Esophagus muscularis mucosa (tissue), 4 donors: ENCODE results near the gene TTLL12. TPM values are rescaled to one million over a fixed set of nuclear protein-coding genes. Genes with fewer than 3 reads are reported as not detected.
A peak's percentile ranks its signal among the peaks of the same experiment; 100 is the strongest.

Source experiments
- DNase-seq: peaks from one replicate; pipeline ENCODE4 v3.0.0-alpha.2; 2017; ENCODE audit errors: extremely low spot score
- H3K27ac ChIP-seq, 4 donors: fragments of 200-600 bp; sonication (generic); replicated peaks in 1 of 4; 1 replicate in 3 of 4; 2 replicates in 1 of 4; pipeline ENCODE4 v1.5.1; 2016 to 2019; ENCODE audit warnings: mild to moderate bottlenecking in 1 of 4
- H3K27me3 ChIP-seq, 4 donors: fragments of 200-600 bp; sonication (generic); one replicate each; pipeline versions ENCODE4 v1.5.1 to v1.6.0; 2016 to 2019
- H3K36me3 ChIP-seq, 4 donors: fragments of 200-600 bp; sonication (generic); one replicate each; pipeline ENCODE4 v1.5.1; 2016 to 2019
- H3K4me1 ChIP-seq, 4 donors: fragments of 200-600 bp; sonication (generic); one replicate each; pipeline ENCODE4 v1.5.1; 2016 to 2019
- H3K4me3 ChIP-seq, 4 donors: fragments of 200-600 bp; sonication (generic); 1 replicate in 2 of 4; 2 replicates in 2 of 4; pipeline ENCODE4 v1.5.1; 2016 to 2019; ENCODE audit warnings: mild to moderate bottlenecking in 4 of 4, moderate library complexity in 1 of 4
- H3K9me3 ChIP-seq, 4 donors: fragments of 200-600 bp; sonication (generic); 1 replicate in 3 of 4; 2 replicates in 1 of 4; pipeline ENCODE4 v1.5.1; 2016 to 2019
- CTCF ChIP-seq, 3 experiments: fragments of 200-600 bp in 2 of 3; fragments of 450-650 bp in 1 of 3; sonication (generic) in 2 of 3; IDR thresholded peaks; one replicate each; pipeline ENCODE4 v1.5.1; 2017 to 2019; ENCODE audit warnings: antibody characterized with exemption in 3 of 3, mild to moderate bottlenecking in 2 of 3, moderate library complexity in 1 of 3
- EP300 ChIP-seq: sonication (generic); formaldehyde crosslinking; IDR thresholded peaks from one replicate; pipeline ENCODE4 v1.6.1; 2017; ENCODE audit warnings: antibody characterized with exemption
- POLR2A ChIP-seq: fragments of 450-650 bp; IDR thresholded peaks from one replicate; pipeline ENCODE4 v1.6.1; 2017; ENCODE audit warnings: antibody characterized with exemption, moderate library complexity, mild to moderate bottlenecking, low read depth
- POLR2AphosphoS5 ChIP-seq, 2 donors: sonication (generic); formaldehyde crosslinking; IDR thresholded peaks; one replicate each; pipeline ENCODE4 v1.6.1; 2017; ENCODE audit warnings: antibody characterized with exemption in 2 of 2
- WGBS: methylation state at CpG from one replicate; pipeline ENCODE4 v1.1.5; 2018; 5-methylcytosine and 5-hydroxymethylcytosine counted together
- intact Hi-C: fragments of 100-400 bp; cut with DNase I; formaldehyde crosslinking; loops from one replicate; pipeline ENCODE4 v1.15.1; 2023
- total RNA-seq, 4 donors: library from RNA; depleted of rRNA; stranded (reverse); fragments of >200 nt; gene quantifications; one replicate each; pipeline versions ENCODE4 v1.1.0 to v1.2.1, GENCODE V29; 2016

Gene TTLL12
- total RNA-seq, 4 donors from 2014 or later, result 19.9 to 32.8 (median 28.0) TPM

- intact Hi-C loops, result no loop called here
- WGBS, result no CpG with 5 or more reads among the region's 8 CpGs
- H3K36me3 ChIP-seq, result peaks cover 0 to 49% (median 9%) of the 10 kb centered on the region in 4 donors
- H3K4me1 ChIP-seq, result peaks cover 0 to 14% (median 7%) of the 10 kb centered on the region in 4 donors
- no peak for TF ChIP-seq POLR2A
- TF ChIP-seq EP300, result no peak
- no peak for TF ChIP-seq CTCF (IDR thresholded peaks at IDR 0.05)
- no peak for TF ChIP-seq POLR2AphosphoS5 (IDR thresholded peaks at IDR 0.05)
- no peak overlapping the region for H3K27ac ChIP-seq
- no peak for DNase-seq
- H3K27me3 ChIP-seq, result peaks cover 0 to 21% (median 0%) of the 10 kb centered on the region in 4 donors
- H3K4me3 ChIP-seq, result no peak overlapping the region
- no peaks in the 10 kb centered on the region for H3K9me3 ChIP-seq
Observed at GRCh38 chr22:43232445-43232844, 45.5 kb upstream of the TTLL12 start.

GRCh38 chr22:43231724-43232034, 44.7 kb upstream of the TTLL12 start:
- Histone ChIP-seq H3K36me3 (peaks cover 0 to 45% (median 7%) of the 10 kb centered on the region in 4 donors), H3K4me1 (peaks cover 0 to 14% (median 6%) of the 10 kb centered on the region in 4 donors), H3K9me3 (no peaks in the 10 kb centered on the region), H3K27ac (no peak overlapping the region), H3K4me3 (no peak overlapping the region), H3K27me3 (peaks cover 0 to 21% (median 0%) of the 10 kb centered on the region in 4 donors)
- intact Hi-C loops, result no loop called here
- DNase-seq, result no peak
- WGBS, result 0% methylated on average over 1 of the region's 15 CpGs
- TF ChIP-seq POLR2AphosphoS5 (IDR thresholded peaks at IDR 0.05) (no peak), POLR2A (no peak), EP300 (no peak), CTCF (IDR thresholded peaks at IDR 0.05) (no peak)

GRCh38 chr22:43230971-43231723, 44.2 kb upstream of the TTLL12 start:
- intact Hi-C loops, result no loop called here
- 21% methylated on average over 19 of the region's 23 CpGs for WGBS

GRCh38 chr22:43230571-43230970, 43.6 kb upstream of the TTLL12 start:
- H3K4me3 ChIP-seq, result no peak overlapping the region
- no peak for TF ChIP-seq POLR2A
- no peak for TF ChIP-seq POLR2AphosphoS5 (IDR thresholded peaks at IDR 0.05)
- no peak for TF ChIP-seq CTCF (IDR thresholded peaks at IDR 0.05)
- TF ChIP-seq EP300, result no peak
- H3K27ac ChIP-seq, result no peak overlapping the region
- WGBS, result 96% methylated on average over 7 of the region's 9 CpGs
- no peaks in the 10 kb centered on the region for H3K9me3 ChIP-seq
- DNase-seq, result no peak
- peaks cover 0 to 16% (median 2%) of the 10 kb centered on the region in 4 donors for H3K4me1 ChIP-seq
- intact Hi-C loops, result no loop called here
- H3K27me3 ChIP-seq, result peaks cover 0 to 21% (median 0%) of the 10 kb centered on the region in 4 donors
- peaks cover 0 to 43% (median 7%) of the 10 kb centered on the region in 4 donors for H3K36me3 ChIP-seq

More at GRCh38 chr22:43230971-43231723, 44.2 kb upstream of the TTLL12 start:
- H3K4me3 ChIP-seq, result no peak overlapping the region
- no peaks in the 10 kb centered on the region for H3K9me3 ChIP-seq
- TF ChIP-seq EP300 (no peak), CTCF (IDR thresholded peaks at IDR 0.05) (peak; percentile 68 to 86 (median 74))
- DNase-seq, result no peak
- H3K36me3 ChIP-seq, result peaks cover 0 to 41% (median 7%) of the 10 kb centered on the region in 4 donors
- no peak overlapping the region for H3K27ac ChIP-seq
- peaks cover 0 to 21% (median 0%) of the 10 kb centered on the region in 4 donors for H3K27me3 ChIP-seq
- H3K4me1 ChIP-seq, result peaks cover 0 to 16% (median 4%) of the 10 kb centered on the region in 4 donors

- peaks cover 0 to 16% (median 2%) of the 10 kb centered on the region in 4 donors for H3K4me1 ChIP-seq
- TF ChIP-seq CTCF (IDR thresholded peaks at IDR 0.05) (no peak), EP300 (no peak), POLR2A (no peak), POLR2AphosphoS5 (IDR thresholded peaks at IDR 0.05) (no peak)
- no peak overlapping the region for H3K4me3 ChIP-seq
- intact Hi-C loops, result no loop called here
- H3K27me3 ChIP-seq, result peaks cover 0 to 21% (median 0%) of the 10 kb centered on the region in 4 donors
- no peak overlapping the region for H3K27ac ChIP-seq
- H3K9me3 ChIP-seq, result no peaks in the 10 kb centered on the region
- no peak for DNase-seq
- H3K36me3 ChIP-seq, result peaks cover 0 to 44% (median 7%) of the 10 kb centered on the region in 4 donors
- WGBS, result 85% methylated on average over 12 of the region's 19 CpGs
Observed at GRCh38 chr22:43228863-43229262, 41.9 kb upstream of the TTLL12 start.
